ENCODE results near the gene TBX2. TPM values are rescaled to one million over a fixed set of nuclear protein-coding genes. Genes with fewer than 3 reads are reported as not detected.

Gene TBX2
- total RNA-seq, 1 donor from 2014 or later = not detected

GRCh38 chr17:61401389-61402072, 1.9 kb downstream of the TBX2 start:
- intact Hi-C loops (cut with micrococcal nuclease) = loop anchor here (2.0 kb wide), 1 partner anchor 51 kb away; the partner anchor contains the start of gene TBX4

GRCh38 chr17:61402073-61402541, 2.5 kb downstream of the TBX2 start:
- intact Hi-C loops (cut with micrococcal nuclease) = loop anchor here (2.0 kb wide), 1 partner anchor 51 kb away; the partner anchor contains the start of gene TBX4

- intact Hi-C loops (cut with micrococcal nuclease) = loop anchor here (2.0 kb wide), 1 partner anchor 50 kb away; the partner anchor contains the start of gene TBX4
Measured at GRCh38 chr17:61402978-61403800, 3.5 kb downstream of the TBX2 start.

- intact Hi-C loops (cut with micrococcal nuclease) = loop anchor here (2.0 kb wide), 1 partner anchor 49 kb away; the partner anchor contains the start of gene TBX4
Measured at GRCh38 chr17:61403801-61404662, 4.4 kb downstream of the TBX2 start.

DNA sequence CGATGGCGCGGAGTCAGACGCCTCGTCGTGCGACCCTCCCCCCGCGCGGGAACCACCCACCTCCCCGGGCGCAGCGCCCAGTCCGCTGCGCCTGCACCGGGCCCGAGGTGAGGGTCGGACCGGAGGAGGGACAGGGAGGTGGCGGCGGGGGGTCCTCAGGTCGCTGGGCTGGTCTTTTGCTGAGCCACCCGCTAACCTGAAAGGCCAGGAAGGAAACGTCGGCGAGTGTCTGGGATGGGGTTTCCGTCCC, 4.9 kb downstream of the TBX2 start:
- intact Hi-C loops (cut with micrococcal nuclease) = no loop called here

- intact Hi-C loops (cut with micrococcal nuclease) = no loop called here
Measured at GRCh38 chr17:61404913-61405685, 5.5 kb downstream of the TBX2 start.

GRCh38 chr17:61405686-61406536, 6.3 kb downstream of the TBX2 start:
- intact Hi-C loops (cut with micrococcal nuclease) = no loop called here

DNA sequence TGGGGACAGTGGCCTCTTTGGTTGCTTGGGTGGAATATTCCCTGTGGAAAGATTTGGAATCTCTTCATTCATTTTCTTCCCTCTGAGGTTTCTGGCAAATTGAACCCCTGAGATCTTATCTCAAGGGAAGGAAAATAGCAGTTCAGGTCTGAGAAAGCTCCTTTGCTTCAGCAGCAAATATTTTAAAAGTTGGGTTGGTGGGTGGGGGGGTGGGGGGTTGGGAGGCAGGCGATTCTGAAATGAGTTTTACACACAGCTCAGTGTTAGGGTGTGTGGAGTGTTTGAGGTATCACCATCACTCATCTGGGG, 6.8 kb downstream of the TBX2 start:
- intact Hi-C loops (cut with micrococcal nuclease) = no loop called here

DNA sequence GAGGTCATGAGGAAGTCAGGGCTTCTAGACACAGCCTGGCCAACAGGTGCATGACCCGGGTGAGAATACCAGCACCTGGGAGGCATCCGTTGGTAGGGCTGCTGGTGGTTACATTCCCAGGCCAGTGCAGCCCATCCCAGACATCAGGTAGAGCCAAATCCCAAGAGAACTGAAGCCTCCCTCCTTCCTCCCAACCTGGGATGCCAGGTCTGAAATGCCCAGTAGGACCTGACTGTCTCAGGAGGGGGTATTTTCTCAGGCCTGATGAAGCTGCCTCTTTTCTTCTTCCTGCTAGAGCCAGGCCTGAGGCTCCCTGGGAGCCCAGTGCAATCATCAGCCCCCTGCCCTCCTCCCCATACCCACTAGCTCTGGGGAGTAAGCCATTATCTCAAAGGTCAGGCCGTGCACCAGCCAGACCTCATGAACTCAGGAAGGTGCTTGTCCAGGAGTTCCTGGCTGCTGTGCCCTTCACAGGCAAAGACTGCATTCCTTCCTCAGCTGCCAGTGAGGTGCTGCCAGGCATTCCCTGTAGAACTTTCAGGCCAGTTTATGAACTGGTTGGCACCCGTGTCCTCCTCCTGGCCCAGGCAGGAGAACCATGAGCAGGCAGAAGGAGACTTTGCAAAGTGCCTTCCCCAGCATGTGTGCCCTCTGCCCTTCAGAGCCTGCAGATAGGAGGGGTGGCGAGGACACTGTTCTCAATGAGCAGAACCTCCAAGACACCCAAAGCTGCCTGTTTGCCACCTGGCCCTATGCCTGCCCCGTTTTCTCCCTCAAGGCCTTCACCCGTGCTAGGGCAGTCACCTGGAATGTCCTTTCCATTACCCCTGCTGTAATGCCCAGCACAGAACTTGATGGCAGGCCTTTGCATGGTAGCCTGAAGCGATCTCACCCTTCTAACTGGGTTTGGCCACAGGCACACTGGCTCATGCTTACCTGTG, 7.6 kb downstream of the TBX2 start:
- intact Hi-C loops (cut with micrococcal nuclease) = no loop called here

DNA sequence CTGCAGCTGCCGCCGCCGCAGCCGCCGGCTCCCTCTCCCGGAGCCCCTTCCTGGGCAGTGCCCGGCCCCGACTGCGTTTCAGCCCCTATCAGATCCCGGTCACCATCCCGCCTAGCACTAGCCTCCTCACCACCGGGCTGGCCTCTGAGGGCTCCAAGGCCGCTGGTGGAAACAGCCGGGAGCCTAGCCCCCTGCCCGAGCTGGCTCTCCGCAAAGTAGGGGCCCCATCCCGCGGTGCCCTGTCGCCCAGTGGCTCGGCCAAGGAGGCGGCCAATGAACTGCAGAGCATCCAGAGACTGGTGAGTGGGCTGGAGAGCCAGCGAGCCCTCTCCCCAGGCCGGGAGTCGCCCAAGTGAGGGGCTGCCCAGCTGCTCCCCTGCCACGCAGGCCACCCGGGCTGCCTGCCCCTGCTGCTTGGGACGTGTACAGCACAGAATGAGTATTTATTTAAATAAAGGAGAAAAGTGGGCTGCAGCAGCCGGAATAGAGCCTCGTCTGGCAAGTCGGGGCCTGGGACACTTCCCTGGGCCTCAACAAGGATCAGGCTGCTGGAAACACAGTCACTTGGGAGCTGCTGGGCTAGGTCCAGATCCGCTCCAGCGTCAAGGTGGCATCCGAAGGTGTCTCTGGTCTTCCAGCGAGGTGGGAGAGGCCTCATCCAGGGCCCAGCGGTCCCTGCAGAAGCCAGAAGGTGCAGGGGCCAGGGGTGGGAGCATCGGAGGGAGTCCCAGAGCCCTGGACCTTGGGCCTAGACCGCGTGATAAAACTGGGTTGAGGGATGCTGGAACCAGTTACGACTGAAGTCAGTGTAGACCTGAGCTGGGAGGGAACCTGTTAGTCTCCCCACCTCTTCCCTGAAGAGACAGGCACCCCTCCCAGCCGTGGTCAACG, 8.8 kb downstream of the TBX2 start:
- intact Hi-C loops (cut with micrococcal nuclease) = no loop called here

- intact Hi-C loops (cut with micrococcal nuclease) = loop anchor here (2.0 to 10.0 kb wide), 2 partner anchors 43 to 515 kb away; partner anchors contain the start of genes INTS2 and TBX4
Measured at GRCh38 chr17:61409301-61410112, 9.9 kb downstream of the TBX2 start.

DNA sequence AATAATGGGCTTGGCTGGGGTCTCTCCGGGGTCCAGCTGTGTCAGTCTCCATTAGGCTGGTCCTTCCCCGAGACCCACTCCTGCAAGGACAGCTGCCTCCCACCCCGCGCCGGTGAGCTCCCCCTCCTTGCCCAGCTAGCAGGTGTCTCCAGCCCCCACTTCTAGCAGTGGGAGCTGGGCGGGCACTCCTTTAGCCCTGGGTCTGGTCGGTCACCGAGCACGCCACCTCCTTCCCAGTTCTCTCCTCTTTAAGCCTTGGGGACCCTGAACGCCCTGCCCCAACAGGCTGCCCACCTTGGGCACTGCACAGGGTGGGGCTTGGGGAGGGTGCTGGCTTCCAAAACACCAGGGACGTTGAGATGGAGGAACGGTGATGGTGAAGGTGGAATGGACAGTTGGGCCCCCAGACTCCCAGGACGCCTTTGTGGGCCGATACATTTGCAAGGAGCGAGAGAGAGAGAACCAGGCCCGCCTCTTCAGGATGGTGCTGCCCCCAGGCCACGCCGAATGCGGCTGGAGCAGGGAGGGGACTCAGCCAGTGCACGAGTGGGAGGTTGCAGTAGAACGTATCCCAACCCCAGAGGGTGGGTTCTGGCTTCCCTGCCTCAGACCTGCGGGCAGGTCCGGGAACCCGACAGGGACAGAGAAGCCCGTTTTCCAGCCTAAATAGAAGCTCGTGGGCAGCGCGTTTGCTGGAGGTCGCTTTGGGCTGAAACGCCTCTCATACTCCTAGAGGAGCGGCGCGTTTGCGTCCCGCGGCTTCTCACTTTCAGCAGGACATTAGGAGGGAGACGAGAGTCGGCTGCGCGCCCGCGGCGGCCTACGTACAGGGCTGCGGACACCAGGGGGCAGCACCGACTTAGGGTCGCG, 10.7 kb downstream of the TBX2 start:
- intact Hi-C loops (cut with micrococcal nuclease) = loop anchor here (2.0 to 10.0 kb wide), 2 partner anchors 42 to 514 kb away; partner anchors contain the start of genes INTS2 and TBX4

DNA sequence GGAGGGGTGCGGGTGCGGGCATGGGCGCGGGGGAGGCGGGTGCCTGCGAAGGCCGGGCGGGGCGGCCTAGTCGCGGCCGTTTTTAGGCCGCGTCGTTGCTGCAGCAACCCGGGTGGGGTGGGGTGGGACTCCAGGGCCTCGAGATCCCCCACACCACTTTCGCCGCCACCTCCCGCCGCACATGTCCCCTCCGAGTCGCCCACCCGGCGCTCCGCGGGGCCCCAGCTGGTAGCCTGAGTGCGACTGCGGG, 11.3 kb downstream of the TBX2 start:
- intact Hi-C loops (cut with micrococcal nuclease) = loop anchor here (2.0 to 10.0 kb wide), 2 partner anchors 42 to 514 kb away; partner anchors contain the start of genes INTS2 and TBX4

- intact Hi-C loops (cut with micrococcal nuclease) = loop anchor here (1.0 to 10.0 kb wide), 7 partner anchors 41 to 513 kb away; partner anchors contain the start of genes INTS2 and TBX4
Measured at GRCh38 chr17:61411261-61412142, 11.9 kb downstream of the TBX2 start.

Measured in T-helper 1 cell treated with Interleukin-12 subunit alpha and Interleukin-12 subunit beta and Interleukin-4 antibody, amounts not matched to agents 30 ng/mL and 1 ng/mL, for 36 hours (primary cell).